Esophagus mucosa (tissue), 1 donor: Measurements from ENCODE around the gene PSMB7. TPM values are rescaled to one million over a fixed set of nuclear protein-coding genes. Genes with fewer than 3 reads are reported as not detected.
A peak's percentile ranks its signal among the peaks of the same experiment; 100 is the strongest.

Experiments used
- ATAC-seq: fragments of 200-7000 bp; cut with Tn5 transposase; one replicate; pipeline ENCODE4 v1.9.1; 2020
- total RNA-seq: library from RNA; stranded (reverse); gene quantifications from one replicate; pipeline ENCODE4 v1.2.4, GENCODE V29; 2023
- donor health status: DM: yes; HTN: yes; CAD: no.

The PSMB7 gene
- total RNA-seq, 1 donor from 2014 or later = 140 TPM

DNA sequence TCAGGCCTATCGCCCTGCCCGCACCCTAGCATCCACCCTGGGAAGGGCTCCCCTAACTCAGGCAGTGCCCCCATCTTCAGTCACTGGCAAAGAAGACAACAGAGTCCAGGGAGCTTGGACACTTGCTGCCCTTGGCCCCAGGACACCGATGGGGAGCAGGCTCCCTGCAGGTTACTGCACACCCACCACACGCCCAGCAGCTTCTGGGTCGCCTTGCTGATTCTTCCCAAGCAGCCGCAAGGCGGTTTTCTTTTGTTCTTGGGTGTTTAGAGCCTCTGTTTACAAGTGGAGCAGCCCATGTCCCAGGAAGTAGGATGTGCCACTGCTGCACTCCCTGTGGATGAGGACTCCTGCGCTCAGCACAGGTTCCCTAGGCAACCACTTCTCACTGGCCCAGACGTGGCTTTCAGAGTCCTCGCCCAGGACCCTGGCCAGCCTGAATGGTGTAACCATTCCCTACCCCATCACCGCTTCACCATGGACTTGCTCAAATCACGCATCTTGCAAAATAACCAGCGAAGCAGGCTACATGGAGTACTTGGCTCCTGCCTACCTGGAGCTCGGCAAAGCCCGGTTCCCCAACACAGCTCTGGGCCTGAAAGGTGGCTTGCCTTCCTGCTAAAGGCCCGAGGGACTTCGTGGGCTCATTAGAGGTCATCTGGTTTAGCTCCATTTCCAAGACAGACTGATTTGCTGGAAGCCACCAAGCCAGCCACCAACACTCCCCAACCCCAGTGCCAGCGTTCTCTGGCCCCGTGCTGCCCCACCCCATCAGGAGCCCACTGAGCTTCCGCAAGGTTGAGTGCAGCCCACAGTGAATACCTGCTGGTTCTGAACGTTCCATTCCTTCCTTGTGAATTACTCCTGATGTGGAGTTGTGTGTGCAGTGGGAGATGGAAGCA, 60.0 kb downstream of the PSMB7 start:
- no peak for ATAC-seq

- no peak for ATAC-seq
Observed at GRCh38 chr9:124354346-124355038, 60.8 kb downstream of the PSMB7 start.

DNA sequence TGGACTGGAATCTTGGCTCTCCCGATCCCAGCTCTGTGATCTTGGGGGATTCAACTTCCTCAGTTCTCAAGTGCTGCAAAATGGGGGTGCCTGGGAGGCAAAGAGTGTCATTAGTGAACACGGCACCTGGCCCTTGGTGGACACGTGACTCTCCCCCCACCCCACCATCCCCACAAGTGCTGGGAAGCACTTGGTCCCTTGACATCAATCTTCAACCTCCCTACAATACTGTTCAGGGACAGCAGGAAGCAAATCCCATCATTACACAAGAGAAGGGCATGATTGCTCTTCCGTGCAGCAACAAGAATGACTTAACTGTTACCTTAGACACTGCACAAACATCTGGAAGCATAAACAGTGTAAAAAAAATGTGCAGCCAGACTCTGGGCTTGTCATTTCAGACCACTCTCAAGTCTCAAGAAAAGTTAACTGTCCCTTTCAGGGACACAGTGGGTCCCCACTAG, 61.4 kb downstream of the PSMB7 start:
- ATAC-seq = no peak

GRCh38 chr9:124353166-124353768, 62.0 kb downstream of the PSMB7 start:
- no peak for ATAC-seq

- no peak for ATAC-seq
Observed at GRCh38 chr9:124352616-124353015, 62.6 kb downstream of the PSMB7 start.

DNA sequence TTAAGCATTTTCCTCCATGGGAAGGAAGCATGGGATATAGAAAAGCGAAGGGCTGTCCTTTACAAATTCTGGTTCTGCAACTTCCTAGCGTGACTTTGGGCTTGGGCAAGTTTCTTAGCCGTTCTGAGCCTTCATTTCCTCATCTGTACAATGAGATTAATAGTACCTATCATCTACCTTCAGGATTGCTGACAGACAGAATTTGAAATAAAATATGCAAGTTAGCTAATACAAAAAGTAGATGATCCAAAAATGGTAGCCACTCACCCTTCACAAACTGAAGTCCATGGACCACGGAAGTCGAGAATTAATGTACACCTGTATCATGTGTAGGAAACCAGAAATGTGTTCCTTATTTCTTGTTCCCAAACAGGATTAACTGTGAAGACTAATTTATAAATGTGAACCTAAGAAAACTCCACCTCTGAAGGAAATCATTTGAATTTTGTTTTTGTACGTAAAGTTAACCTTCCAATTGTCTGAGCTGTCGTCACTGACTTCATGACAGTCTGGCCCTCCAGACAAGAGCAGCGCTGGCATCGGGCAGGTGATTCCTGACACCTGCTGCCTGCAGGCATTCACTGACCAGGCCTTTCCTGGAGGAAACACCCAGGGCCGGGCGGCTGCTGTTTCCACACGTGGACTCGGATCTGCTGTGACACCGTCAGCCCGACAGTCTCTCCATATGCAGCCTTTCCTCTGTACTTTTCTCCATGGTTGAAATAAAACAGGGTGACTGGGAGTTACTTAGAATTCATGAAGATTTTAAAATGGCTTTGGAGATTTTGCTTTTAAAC, 63.4 kb downstream of the PSMB7 start:
- no peak for ATAC-seq

DNA sequence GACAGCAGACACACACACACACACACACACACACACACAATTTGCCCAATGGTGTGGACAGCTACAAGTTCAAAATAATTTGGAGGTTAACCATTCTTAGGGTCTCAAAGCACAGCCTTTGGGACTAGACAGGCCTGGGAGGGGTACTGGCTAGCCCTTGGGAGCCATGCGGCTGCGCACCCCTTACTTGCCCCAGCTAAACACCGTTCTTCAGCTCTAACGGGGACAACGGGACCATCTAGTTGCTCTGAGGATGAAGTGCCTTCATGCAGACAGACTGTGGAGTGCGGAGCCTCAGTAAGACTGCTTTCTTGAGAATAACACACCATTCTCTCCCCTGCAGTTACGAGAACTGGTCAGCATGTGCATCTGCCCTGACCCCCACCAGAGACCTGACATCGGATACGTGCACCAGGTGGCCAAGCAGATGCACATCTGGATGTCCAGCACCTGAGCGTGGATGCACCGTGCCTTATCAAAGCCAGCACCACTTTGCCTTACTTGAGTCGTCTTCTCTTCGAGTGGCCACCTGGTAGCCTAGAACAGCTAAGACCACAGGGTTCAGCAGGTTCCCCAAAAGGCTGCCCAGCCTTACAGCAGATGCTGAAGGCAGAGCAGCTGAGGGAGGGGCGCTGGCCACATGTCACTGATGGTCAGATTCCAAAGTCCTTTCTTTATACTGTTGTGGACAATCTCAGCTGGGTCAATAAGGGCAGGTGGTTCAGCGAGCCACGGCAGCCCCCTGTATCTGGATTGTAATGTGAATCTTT, 64.6 kb downstream of the PSMB7 start:
- no peak for ATAC-seq

GRCh38 chr9:124349675-124350493, 65.4 kb downstream of the PSMB7 start:
- ATAC-seq = no peak

- ATAC-seq = no peak
Observed at GRCh38 chr9:124349267-124349666, 66.0 kb downstream of the PSMB7 start.

DNA sequence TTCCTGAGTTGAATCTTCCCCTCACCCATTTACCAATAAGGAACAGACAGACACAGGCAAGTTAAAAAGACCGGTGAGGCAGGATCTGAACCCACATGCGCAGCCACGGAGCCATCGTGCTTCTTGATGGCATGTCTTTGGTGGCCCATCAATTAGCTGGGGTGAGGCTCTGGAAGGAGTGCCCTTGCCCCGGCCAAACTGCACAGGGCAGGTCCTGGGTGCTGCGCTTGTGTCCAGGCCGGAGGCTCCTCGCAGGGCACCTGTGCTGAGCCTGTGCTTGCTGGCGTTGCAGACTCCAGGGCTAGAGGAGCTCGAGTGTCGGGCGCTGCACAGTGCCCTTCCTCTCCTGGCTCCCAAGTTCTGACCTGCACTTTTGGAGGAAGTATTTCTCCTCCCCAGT, 66.4 kb downstream of the PSMB7 start:
- ATAC-seq = no peak

- peak; percentile 33 for ATAC-seq
Observed at GRCh38 chr9:124348363-124348762, 66.9 kb downstream of the PSMB7 start.

DNA sequence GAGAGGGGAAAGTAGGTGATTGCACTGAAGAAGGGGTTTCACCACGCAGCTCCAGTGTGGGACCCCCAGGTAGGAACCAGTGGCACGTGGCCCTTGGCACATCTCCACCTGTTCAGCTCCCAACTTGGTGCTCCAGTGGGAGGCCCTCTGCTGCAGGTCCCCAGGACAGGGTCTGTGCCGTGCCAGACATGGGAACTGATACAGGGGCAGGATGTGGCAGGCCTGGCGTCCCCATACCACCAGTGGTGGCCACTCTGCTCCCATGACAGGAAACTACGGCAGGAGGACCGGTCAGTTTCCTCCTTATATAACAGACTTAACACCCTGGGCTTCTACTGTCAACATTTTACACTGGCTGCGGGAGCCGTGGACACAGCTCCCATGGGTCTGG, 67.3 kb downstream of the PSMB7 start:
- ATAC-seq = no peak

- ATAC-seq = no peak
Observed at GRCh38 chr9:124347206-124347967, 67.9 kb downstream of the PSMB7 start.

DNA sequence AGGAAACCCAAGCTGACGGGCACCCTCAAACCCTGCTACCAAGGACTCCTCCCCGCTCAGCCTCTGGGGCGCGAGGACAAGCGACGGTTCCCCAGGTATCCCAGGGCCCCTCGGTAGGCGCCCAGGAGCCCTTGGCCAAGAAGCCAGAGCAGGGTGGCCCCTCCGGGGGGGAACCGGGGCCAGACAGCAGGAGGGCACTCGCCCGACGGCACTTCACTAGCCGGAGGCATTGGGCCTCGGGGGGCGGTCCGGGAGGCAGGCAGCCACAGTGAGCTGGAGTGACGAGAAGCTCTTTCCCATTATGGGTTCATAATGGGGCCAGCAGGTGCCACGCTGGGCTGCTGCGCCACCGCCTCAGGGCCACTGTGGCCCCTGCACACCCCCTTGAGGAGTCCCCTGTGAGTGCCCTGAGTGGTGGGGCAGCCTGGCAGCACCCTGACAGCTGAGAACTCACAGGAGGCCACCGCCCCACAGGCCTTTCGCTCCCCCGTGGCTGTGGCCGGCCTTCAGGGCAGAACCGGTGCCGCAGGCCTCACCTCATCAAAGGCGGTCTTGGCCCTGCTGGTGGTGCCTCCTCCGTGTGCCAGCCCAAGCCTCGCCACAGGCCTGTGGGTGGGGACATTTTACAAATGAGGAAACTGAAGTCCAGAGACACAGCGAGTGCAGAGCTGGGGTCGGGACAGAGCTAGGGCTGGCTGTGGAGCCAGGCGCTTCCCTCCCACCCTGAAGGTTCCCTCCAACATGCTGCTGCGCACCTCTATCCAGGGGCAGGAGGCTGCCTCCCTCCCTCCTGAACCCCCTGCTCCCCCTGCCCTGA, 68.7 kb downstream of the PSMB7 start:
- ATAC-seq = no peak

DNA sequence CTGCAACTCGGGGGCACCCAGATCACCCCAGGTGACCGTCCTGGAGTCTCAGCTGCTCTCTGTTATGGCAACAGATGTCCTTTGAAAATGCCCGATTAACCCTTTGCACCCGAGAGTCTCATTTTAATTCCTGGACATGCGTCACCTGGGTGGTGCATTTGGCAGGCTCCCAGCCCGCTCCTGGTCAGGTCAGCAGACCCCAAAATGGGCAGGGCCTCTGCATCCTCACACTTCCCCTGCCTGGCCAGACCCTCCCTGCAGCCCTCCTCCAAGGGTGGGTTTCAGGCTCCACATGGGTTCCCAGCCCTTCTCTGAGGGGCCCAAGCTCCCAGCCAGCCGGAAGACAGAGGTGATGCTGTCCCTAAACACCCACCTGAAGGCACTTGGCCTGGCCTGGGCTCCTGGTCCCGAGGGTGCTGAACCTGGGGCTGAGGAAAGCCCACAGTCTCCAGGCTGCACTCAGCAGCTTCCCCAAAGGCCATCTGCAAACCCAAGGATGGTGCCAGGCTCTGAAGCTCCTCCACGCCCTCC, 69.4 kb downstream of the PSMB7 start:
- no peak for ATAC-seq

DNA sequence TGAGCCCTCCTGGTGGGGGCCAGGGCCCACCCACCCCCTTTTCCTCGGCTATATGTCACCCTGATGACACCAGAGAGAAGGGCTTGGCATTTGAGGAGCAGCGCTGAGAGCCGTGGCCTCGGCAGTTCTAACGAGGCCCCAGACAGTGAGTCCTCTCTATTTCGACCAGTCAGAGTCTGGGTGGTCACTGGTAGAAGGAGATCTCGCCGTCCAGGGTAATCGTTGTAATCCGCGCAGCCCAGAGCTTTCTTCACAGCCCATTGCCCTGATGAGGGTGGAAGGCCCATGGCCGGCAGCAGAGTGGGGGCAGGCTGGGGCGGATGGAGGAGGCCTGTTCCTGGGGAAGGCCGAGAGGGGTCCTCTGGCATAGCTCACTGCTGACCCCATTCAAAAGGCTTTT, 70.2 kb downstream of the PSMB7 start:
- ATAC-seq = no peak

DNA sequence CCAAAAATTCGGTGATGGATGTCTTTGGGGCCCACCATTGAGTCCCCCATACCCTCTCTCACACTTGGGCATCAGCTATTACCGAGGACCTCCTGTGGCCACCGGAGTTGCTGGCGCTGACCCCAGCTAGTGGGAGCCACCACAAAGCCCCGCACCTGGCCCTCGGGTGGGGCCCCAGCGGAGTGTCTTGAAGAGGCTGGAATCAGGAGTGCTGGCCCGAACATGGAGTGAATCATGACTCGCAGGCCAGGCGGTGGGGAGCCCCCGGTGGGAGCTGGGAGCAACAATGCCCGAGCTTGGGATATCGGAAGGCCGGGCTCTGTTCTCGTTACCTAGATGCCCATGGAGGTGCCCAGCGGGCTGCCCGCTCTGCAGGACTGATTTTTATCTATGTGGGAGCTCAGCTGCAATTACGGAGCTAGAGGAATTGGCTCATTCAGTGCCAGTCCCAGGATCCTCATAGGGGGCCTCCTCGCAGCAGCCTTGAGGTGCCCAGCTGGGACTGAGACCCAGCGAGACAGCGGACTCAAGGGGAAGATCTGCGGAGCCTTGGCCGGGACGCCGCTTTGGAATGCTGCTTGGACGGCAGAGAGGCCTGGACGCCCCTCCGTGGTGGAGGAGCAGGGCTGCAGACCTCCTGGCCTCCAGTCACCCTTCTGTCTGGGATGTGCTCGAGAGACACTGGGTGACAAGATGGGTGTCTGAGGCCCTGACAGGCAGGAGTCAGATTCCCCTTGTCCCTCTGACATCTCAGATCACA, 70.8 kb downstream of the PSMB7 start:
- no peak for ATAC-seq
